Measurements from ENCODE around the gene KRTAP10-8. TPM values are rescaled to one million over a fixed set of nuclear protein-coding genes. Genes with fewer than 3 reads are reported as not detected.
"Not testable (repeated sequence)": the region's sequence is repeated elsewhere in the genome, so short reads cannot be mapped to it uniquely, and the experiment has no call there.

The KRTAP10-8 gene
- total RNA-seq, 8 experiments from 2014 or later: 0.41 to 0.67 (median 0.44) TPM; not detected in 4

- no peak for ATAC-seq (replicated peaks in 6 of 8)
- H3K27ac ChIP-seq: no peak overlapping the region
- no peak overlapping the region for H3K4me3 ChIP-seq
- H3K4me1 ChIP-seq (replicated peaks in 1 of 2): no peaks in the 10 kb centered on the region
- in situ Hi-C loops (cut with MboI; ENCODE audit: low pct_unique_long_range_greater_than_20kb in 2 of 9, low sequenced_read_pairs in 9 of 9, unreplicated experiment in 9 of 9): no loop called here
- 4 to 100% (median 57%) methylated on average over 1 to 5 of the region's 9 CpGs; no CpG with 5 or more reads in 2 of the 10 experiments for WGBS, 10 experiments
Observed at GRCh38 chr21:44596068-44596725, 15.7 kb upstream of the KRTAP10-8 start.

GRCh38 chr21:44598061-44598460, 13.8 kb upstream of the KRTAP10-8 start:
- Histone ChIP-seq H3K27ac (peak overlapping the region in 1 of 2 donors; percentile 40), H3K4me1 (replicated peaks in 1 of 2) (no peaks in the 10 kb centered on the region), H3K4me3 (no peak overlapping the region)
- peak in 4 of 8 experiments; percentile 23 to 45 (median 36) for ATAC-seq (replicated peaks in 6 of 8)
- 20 to 88% (median 65%) methylated on average over 5 to 10 of the region's 11 CpGs for WGBS, 10 experiments
- in situ Hi-C loops (cut with MboI; ENCODE audit: low pct_unique_long_range_greater_than_20kb in 2 of 9, low sequenced_read_pairs in 9 of 9, unreplicated experiment in 9 of 9): no loop called here

GRCh38 chr21:44599264-44600029, 12.4 kb upstream of the KRTAP10-8 start:
- H3K27ac ChIP-seq: no peak overlapping the region
- in situ Hi-C loops (cut with MboI; ENCODE audit: low pct_unique_long_range_greater_than_20kb in 2 of 9, low sequenced_read_pairs in 9 of 9, unreplicated experiment in 9 of 9): no loop called here
- 45 to 94% (median 85%) methylated on average over 2 to 5 of the region's 8 CpGs; no CpG with 5 or more reads in 2 of the 10 experiments for WGBS, 10 experiments
- no peak for ATAC-seq (replicated peaks in 6 of 8)
- no peak overlapping the region for H3K4me3 ChIP-seq
- H3K4me1 ChIP-seq (replicated peaks in 1 of 2): no peaks in the 10 kb centered on the region

GRCh38 chr21:44600118-44600978, 11.5 kb upstream of the KRTAP10-8 start, which contains the start of gene KRTAP10-7:
KRTAP10-7 (plus strand) TSS chr21:44600597; CDS start chr21:44600622, 25 bp downstream.
- in situ Hi-C loops (cut with MboI; ENCODE audit: low pct_unique_long_range_greater_than_20kb in 2 of 9, low sequenced_read_pairs in 9 of 9, unreplicated experiment in 9 of 9); ATAC-seq (replicated peaks in 6 of 8): not testable (repeated sequence)
- WGBS, 10 experiments: 33 to 93% (median 65%) methylated on average over 2 to 7 of the region's 23 CpGs; no CpG with 5 or more reads in 5 of the 10 experiments

GRCh38 chr21:44601091-44601490, 10.8 kb upstream of the KRTAP10-8 start:
- in situ Hi-C loops (cut with MboI; ENCODE audit: low pct_unique_long_range_greater_than_20kb in 2 of 9, low sequenced_read_pairs in 9 of 9, unreplicated experiment in 9 of 9); H3K4me3 ChIP-seq; H3K27ac ChIP-seq; H3K4me1 ChIP-seq (replicated peaks in 1 of 2): not testable (repeated sequence)
- WGBS, 10 experiments: no CpG with 5 or more reads among the region's 10 CpGs
- peak in 1 of 8 experiments; percentile 65 for ATAC-seq (replicated peaks in 6 of 8)

More at GRCh38 chr21:44600118-44600978, 11.5 kb upstream of the KRTAP10-8 start, which contains the start of gene KRTAP10-7:
- not testable (repeated sequence) for H3K4me1 ChIP-seq (replicated peaks in 1 of 2); H3K27ac ChIP-seq; H3K4me3 ChIP-seq

- no peaks in the 10 kb centered on the region for H3K4me1 ChIP-seq (replicated peaks in 1 of 2)
- in situ Hi-C loops (cut with MboI; ENCODE audit: low pct_unique_long_range_greater_than_20kb in 2 of 9, low sequenced_read_pairs in 9 of 9, unreplicated experiment in 9 of 9): no loop called here
- H3K27ac ChIP-seq: no peak overlapping the region
- peak in 1 of 8 experiments; percentile 28 for ATAC-seq (replicated peaks in 6 of 8)
- no peak overlapping the region for H3K4me3 ChIP-seq
- WGBS, 10 experiments: 17 to 100% (median 73%) methylated on average over 1 to 8 of the region's 23 CpGs; no CpG with 5 or more reads in 2 of the 10 experiments
Observed at GRCh38 chr21:44601596-44602462, 10.1 kb upstream of the KRTAP10-8 start.

- in situ Hi-C loops (cut with MboI; ENCODE audit: low pct_unique_long_range_greater_than_20kb in 2 of 9, low sequenced_read_pairs in 9 of 9, unreplicated experiment in 9 of 9): no loop called here
- WGBS, 10 experiments: 20 to 90% (median 80%) methylated on average over 1 to 2 of the region's 21 CpGs; no CpG with 5 or more reads in 7 of the 10 experiments
Observed at GRCh38 chr21:44602463-44602850, 9.4 kb upstream of the KRTAP10-8 start.

GRCh38 chr21:44603109-44603875, 8.6 kb upstream of the KRTAP10-8 start:
- no peak overlapping the region for H3K27ac ChIP-seq
- no peak for ATAC-seq (replicated peaks in 6 of 8)
- H3K4me3 ChIP-seq: no peak overlapping the region
- in situ Hi-C loops (cut with MboI; ENCODE audit: low pct_unique_long_range_greater_than_20kb in 2 of 9, low sequenced_read_pairs in 9 of 9, unreplicated experiment in 9 of 9): no loop called here
- 8 to 80% (median 37%) methylated on average over 1 to 5 of the region's 17 CpGs; no CpG with 5 or more reads in 3 of the 10 experiments for WGBS, 10 experiments
- H3K4me1 ChIP-seq (replicated peaks in 1 of 2): no peaks in the 10 kb centered on the region

More at GRCh38 chr21:44602463-44602850, 9.4 kb upstream of the KRTAP10-8 start:
- H3K27ac ChIP-seq: no peak overlapping the region
- ATAC-seq (replicated peaks in 6 of 8): peak in 1 of 8 experiments; percentile 77
- H3K4me3 ChIP-seq: no peak overlapping the region
- no peaks in the 10 kb centered on the region for H3K4me1 ChIP-seq (replicated peaks in 1 of 2)

GRCh38 chr21:44603911-44604310, 8.0 kb upstream of the KRTAP10-8 start:
- H3K27ac ChIP-seq: no peak overlapping the region
- in situ Hi-C loops (cut with MboI; ENCODE audit: low pct_unique_long_range_greater_than_20kb in 2 of 9, low sequenced_read_pairs in 9 of 9, unreplicated experiment in 9 of 9): no loop called here
- WGBS, 10 experiments: 42 to 100% (median 85%) methylated on average over 1 to 8 of the region's 8 CpGs; no CpG with 5 or more reads in 2 of the 10 experiments
- H3K4me3 ChIP-seq: no peak overlapping the region
- H3K4me1 ChIP-seq (replicated peaks in 1 of 2): no peaks in the 10 kb centered on the region
- ATAC-seq (replicated peaks in 6 of 8): no peak

- H3K27ac ChIP-seq: no peak overlapping the region
- no peak overlapping the region for H3K4me3 ChIP-seq
- ATAC-seq (replicated peaks in 6 of 8): no peak
- H3K4me1 ChIP-seq (replicated peaks in 1 of 2): no peaks in the 10 kb centered on the region
- in situ Hi-C loops (cut with MboI; ENCODE audit: low pct_unique_long_range_greater_than_20kb in 2 of 9, low sequenced_read_pairs in 9 of 9, unreplicated experiment in 9 of 9): no loop called here
- 31 to 100% (median 54%) methylated on average over 1 to 4 of the region's 4 CpGs for WGBS, 10 experiments
Observed at GRCh38 chr21:44606495-44606894, 5.4 kb upstream of the KRTAP10-8 start.

GRCh38 chr21:44609193-44609592, 2.7 kb upstream of the KRTAP10-8 start:
- in situ Hi-C loops (cut with MboI; ENCODE audit: low pct_unique_long_range_greater_than_20kb in 2 of 9, low sequenced_read_pairs in 9 of 9, unreplicated experiment in 9 of 9): no loop called here
- no peak for ATAC-seq (replicated peaks in 6 of 8)
- no peaks in the 10 kb centered on the region for H3K4me1 ChIP-seq (replicated peaks in 1 of 2)
- no peak overlapping the region for H3K27ac ChIP-seq
- H3K4me3 ChIP-seq: no peak overlapping the region
